B cell (primary cell): Measurements from ENCODE around the gene GNG2. TPM values are rescaled to one million over a fixed set of nuclear protein-coding genes. Genes with fewer than 3 reads are reported as not detected.

Experiments
- ATAC-seq: fragments of 200-7000 bp; cut with Tn5 transposase; one replicate; pipeline ENCODE4 v1.10.0; 2021; ENCODE audit warnings: low read depth, mild to moderate bottlenecking, moderate number of reproducible peaks, moderate library complexity
- CTCF ChIA-PET: fragments of 350-600 bp; sonication (Branson Sonifier 250); formaldehyde crosslinking; loops from one replicate; lab custom pipeline; 2021; ENCODE audit warnings: antibody characterized with exemption, inconsistent platforms; lab: Charles Lee
- POLR2A ChIA-PET: fragments of 350-600 bp; sonication (Branson Sonifier 250); formaldehyde crosslinking; loops from one replicate; lab custom pipeline; 2021; ENCODE audit warnings: antibody characterized with exemption; lab: Charles Lee
- DNase-seq: peaks from one replicate; pipeline ENCODE4 v3.0.0; 2013
- H2AFZ ChIP-seq: 2 replicates; pipeline ENCODE4 v1.6.1; 2012; ENCODE audit warnings: mild to moderate bottlenecking, low read depth, low read length; ENCODE audit not compliant: insufficient read depth, poor library complexity, severe bottlenecking
- H3K27ac ChIP-seq, 2 donors: 1 replicate in 1 of 2; 2 replicates in 1 of 2; pipeline ENCODE4 v1.5.1; 2012 to 2013; ENCODE audit warnings: low read length in 2 of 2, mild to moderate bottlenecking in 2 of 2, moderate library complexity in 1 of 2
- H3K27me3 ChIP-seq, 4 experiments: fragments of 200-600 bp in 1 of 4; sonication (generic) in 1 of 4; replicated peaks in 1 of 4; 1 replicate in 2 of 4; 2 replicates in 2 of 4; pipeline versions ENCODE4 v1.6.1 to v1.7.0; 2013 to 2016; ENCODE audit warnings: low read length in 3 of 4, mild to moderate bottlenecking in 2 of 4, mixed read lengths in 1 of 4, moderate library complexity in 1 of 4; ENCODE audit not compliant: insufficient read depth in 4 of 4, control insufficient read depth in 3 of 4; ENCODE audit errors: control extremely low read depth in 1 of 4
- H3K36me3 ChIP-seq, 2 experiments: replicated peaks in 1 of 2; 1 replicate in 1 of 2; 2 replicates in 1 of 2; pipeline versions ENCODE4 v1.6.1 to v1.7.1; 2013; ENCODE audit warnings: low read length in 1 of 2; ENCODE audit not compliant: insufficient read depth in 2 of 2, control insufficient read depth in 1 of 2; ENCODE audit errors: control extremely low read depth in 1 of 2, extremely low read depth in 1 of 2
- H3K4me1 ChIP-seq, 2 donors: fragments of 200-600 bp in 1 of 2; sonication (generic) in 1 of 2; 1 replicate in 1 of 2; 2 replicates in 1 of 2; pipeline versions ENCODE4 v1.5.1 to v1.6.1; 2013 to 2017; ENCODE audit warnings: low read length in 2 of 2; ENCODE audit not compliant: control insufficient read depth in 2 of 2, insufficient read depth in 2 of 2
- H3K4me2 ChIP-seq: replicated peaks from 2 replicates; pipeline ENCODE3; 2012; ENCODE audit warnings: mild to moderate bottlenecking, low read depth, low read length; ENCODE audit not compliant: poor library complexity, severe bottlenecking
- H3K4me3 ChIP-seq, 5 experiments: fragments of 200-600 bp in 1 of 5; sonication (generic) in 1 of 5; 1 replicate in 3 of 5; 2 replicates in 2 of 5; pipeline versions ENCODE4 v1.5.1 to v1.7.0; 2011 to 2016; ENCODE audit warnings: low read length in 4 of 5, mild to moderate bottlenecking in 4 of 5, low read depth in 2 of 5, control low read depth in 1 of 5, moderate library complexity in 1 of 5; ENCODE audit not compliant: insufficient read depth in 1 of 5; ENCODE audit errors: control extremely low read depth in 1 of 5, extremely low read depth in 1 of 5
- H3K79me2 ChIP-seq: fragments of 200-600 bp; sonication (generic); one replicate; pipeline ENCODE4 v1.6.0; 2016; ENCODE audit warnings: low read length; ENCODE audit not compliant: control insufficient read depth, insufficient read depth
- H3K9ac ChIP-seq: fragments of 200-600 bp; sonication (generic); 2 replicates; pipeline ENCODE4 v1.6.1; 2017; ENCODE audit warnings: mild to moderate bottlenecking, low read length, moderate library complexity
- H3K9me3 ChIP-seq, 3 donors: one replicate each; pipeline versions ENCODE4 v1.6.1 to v1.7.1; 2013; ENCODE audit warnings: low read length in 2 of 3; ENCODE audit not compliant: control insufficient read depth in 2 of 3, insufficient read depth in 1 of 3; ENCODE audit errors: control extremely low read depth in 1 of 3
- H4K20me1 ChIP-seq: 2 replicates; pipeline ENCODE4 v1.6.0; 2012; ENCODE audit warnings: mild to moderate bottlenecking, low read length; ENCODE audit not compliant: insufficient read depth, control insufficient read depth, poor library complexity, severe bottlenecking
- H3K27ac Mint-ChIP-seq: one replicate; pipeline ENCODE4 v1.8.0; 2021; ENCODE audit warnings: mixed read lengths
- H3K27me3 Mint-ChIP-seq: one replicate; pipeline ENCODE4 v1.8.0; 2021; ENCODE audit warnings: mixed read lengths
- H3K4me1 Mint-ChIP-seq: one replicate; pipeline ENCODE4 v1.8.0; 2021; ENCODE audit warnings: mixed read lengths
- H3K4me3 Mint-ChIP-seq: one replicate; pipeline ENCODE4 v1.8.0; 2021; ENCODE audit warnings: mixed read lengths
- H3K9me3 Mint-ChIP-seq: one replicate; pipeline ENCODE4 v1.8.0; 2022; ENCODE audit warnings: mixed read lengths; ENCODE audit not compliant: insufficient read depth
- EZH2 ChIP-seq: IDR thresholded peaks from 2 replicates; pipeline ENCODE4 v1.6.1; 2012; ENCODE audit warnings: borderline replicate concordance, low read depth, mild to moderate bottlenecking, moderate library complexity, low read length; ENCODE audit not compliant: insufficient read depth, poor library complexity, severe bottlenecking
- WGBS: methylation state at CpG from one replicate; pipeline ENCODE4 v1.1.5; 2013; ENCODE audit warnings: missing lambda C conversion rate; ENCODE audit not compliant: insufficient coverage; 5-methylcytosine and 5-hydroxymethylcytosine counted together
- intact Hi-C: fragments of 100-400 bp; cut with micrococcal nuclease; formaldehyde crosslinking; loops from one replicate; pipeline ENCODE4 v1.10.0; 2022
- polyA plus RNA-seq: library from polyadenylated mRNA; depleted of rRNA; stranded (reverse); fragments of >200 nt; gene quantifications from 2 replicates; pipeline ENCODE4 v1.2.3, GENCODE V29; 2012
- total RNA-seq, 2 donors: library from RNA; stranded (reverse); fragments of 120-200 nt in 1 of 2; gene quantifications; 1 replicate in 1 of 2; 2 replicates in 1 of 2; pipeline versions ENCODE4 v1.2.3 to v1.2.4, GENCODE V29; 2013 to 2022
- TF ChIP-seq, protein P1 (sequence below): fragments of 200-600 bp; IDR thresholded peaks from one replicate; pipeline ENCODE4 v1.8.0; 2022; ENCODE audit warnings: antibody characterized with exemption, mild to moderate bottlenecking

GNG2 gene
- total and polyA plus RNA-seq, 2 donors (not counting 1 experiment from before 2014, with no cell fraction given): 21.9 to 57.6 TPM

DNA sequence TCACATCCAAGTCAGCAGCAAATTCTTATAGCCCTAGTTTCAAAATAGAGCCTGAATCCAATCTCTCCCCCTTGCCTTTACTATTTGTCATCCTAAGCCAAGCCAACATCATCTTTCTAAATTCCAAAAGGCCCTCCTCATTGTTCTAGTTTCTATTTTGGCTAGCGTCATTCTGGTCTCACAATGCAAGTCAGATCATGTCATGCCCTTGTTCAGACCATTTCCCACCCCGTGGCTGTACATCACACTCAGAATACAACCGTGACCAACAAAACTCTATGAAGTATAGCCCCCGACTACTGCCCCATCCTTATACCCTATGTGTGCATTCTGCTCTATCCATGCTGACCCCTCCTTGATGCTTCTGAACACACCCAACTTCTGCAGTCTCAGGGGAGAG, 12.3 kb upstream of the GNG2 start:
- intact Hi-C loops: loop anchor here (5.0 to 10.0 kb wide), 6 partner anchors 34 to 1783 kb away; partner anchors contain the start of genes FRMD6, GPR137C, PSMC6 and TXNDC16

GRCh38 chr14:51849097-51849496, 11.3 kb upstream of the GNG2 start:
- Histone ChIP-seq H4K20me1 (no peaks in the 10 kb centered on the region), H3K9me3 (peaks cover 0 to 2% (median 0%) of the 10 kb centered on the region in 3 donors), H3K4me1 (peaks cover 40 to 47% of the 10 kb centered on the region in 2 donors), H3K27me3 (no peaks in the 10 kb centered on the region), H2AFZ (no peak overlapping the region), H3K27ac (peak overlapping the region; percentile 98), H3K9ac (no peak overlapping the region), H3K36me3 (no peaks in the 10 kb centered on the region), H3K4me3 (no peak overlapping the region), H3K79me2 (no peaks in the 10 kb centered on the region), H3K4me2 (no peak overlapping the region)
- CTCF ChIA-PET: interaction anchor here (1.0 kb wide), 1 partner anchor 12 kb away, joined by 4 read pairs; no protein-coding TSS in a partner anchor
- ATAC-seq: no peak
- TF ChIP-seq, protein P1, sequence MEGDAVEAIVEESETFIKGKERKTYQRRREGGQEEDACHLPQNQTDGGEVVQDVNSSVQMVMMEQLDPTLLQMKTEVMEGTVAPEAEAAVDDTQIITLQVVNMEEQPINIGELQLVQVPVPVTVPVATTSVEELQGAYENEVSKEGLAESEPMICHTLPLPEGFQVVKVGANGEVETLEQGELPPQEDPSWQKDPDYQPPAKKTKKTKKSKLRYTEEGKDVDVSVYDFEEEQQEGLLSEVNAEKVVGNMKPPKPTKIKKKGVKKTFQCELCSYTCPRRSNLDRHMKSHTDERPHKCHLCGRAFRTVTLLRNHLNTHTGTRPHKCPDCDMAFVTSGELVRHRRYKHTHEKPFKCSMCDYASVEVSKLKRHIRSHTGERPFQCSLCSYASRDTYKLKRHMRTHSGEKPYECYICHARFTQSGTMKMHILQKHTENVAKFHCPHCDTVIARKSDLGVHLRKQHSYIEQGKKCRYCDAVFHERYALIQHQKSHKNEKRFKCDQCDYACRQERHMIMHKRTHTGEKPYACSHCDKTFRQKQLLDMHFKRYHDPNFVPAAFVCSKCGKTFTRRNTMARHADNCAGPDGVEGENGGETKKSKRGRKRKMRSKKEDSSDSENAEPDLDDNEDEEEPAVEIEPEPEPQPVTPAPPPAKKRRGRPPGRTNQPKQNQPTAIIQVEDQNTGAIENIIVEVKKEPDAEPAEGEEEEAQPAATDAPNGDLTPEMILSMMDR: no peak
- TF ChIP-seq EZH2: no peak
- H3K4me1 Mint-ChIP-seq: peaks cover 66% of the 10 kb centered on the region
- peak overlapping the region; percentile 5 for H3K4me3 Mint-ChIP-seq
- POLR2A ChIA-PET: interaction anchor here (1.3 kb wide), 1 partner anchor 12 kb away, joined by 3 read pairs; no protein-coding TSS in a partner anchor
- H3K27me3 Mint-ChIP-seq: no peaks in the 10 kb centered on the region
- H3K27ac Mint-ChIP-seq: peak overlapping the region; percentile 78
- WGBS: 50% methylated on average over 1 of the region's 2 CpGs
- H3K9me3 Mint-ChIP-seq: no peaks in the 10 kb centered on the region
- no peak for DNase-seq
- intact Hi-C loops: loop anchor here (5.0 to 10.0 kb wide), 6 partner anchors 33 to 1784 kb away; partner anchors contain the start of genes FRMD6, GPR137C, PSMC6 and TXNDC16

More for the DNA sequence above, 12.3 kb upstream of the GNG2 start:
- peaks cover 0 to 2% (median 0%) of the 10 kb centered on the region in 3 donors for H3K9me3 ChIP-seq
- ChIA-PET POLR2A (interaction anchor here (0.7 kb wide), 1 partner anchor 26 kb away, joined by 7 read pairs; no protein-coding TSS in a partner anchor), CTCF (interaction anchor here (2.3 to 4.5 kb wide), 3 partner anchors 13 to 130 kb away, joined by 6 to 34 read pairs (median 19); partner anchors contain the start of gene GNG2)
- WGBS: 41% methylated on average over 3 of the region's 4 CpGs
- H3K9me3 Mint-ChIP-seq: no peaks in the 10 kb centered on the region
- H2AFZ ChIP-seq: peak overlapping the region; percentile 24
- peak overlapping the region; percentile 4 for H3K9ac ChIP-seq
- no peaks in the 10 kb centered on the region for H3K79me2 ChIP-seq
- H3K27me3 Mint-ChIP-seq: no peaks in the 10 kb centered on the region
- H3K27ac Mint-ChIP-seq: peak overlapping the region; percentile 93
- H3K4me1 ChIP-seq: peaks cover 50 to 57% of the 10 kb centered on the region in 2 donors
- DNase-seq (peak; percentile 58), ATAC-seq (no peak)
- peak overlapping the region; percentile 74 for H3K4me3 Mint-ChIP-seq
- no peaks in the 10 kb centered on the region for H3K27me3 ChIP-seq
- peak overlapping the region in 1 of 5 experiments; percentile 22 for H3K4me3 ChIP-seq
- H3K27ac ChIP-seq: peak overlapping the region; percentile 98
- peaks cover 76% of the 10 kb centered on the region for H3K4me1 Mint-ChIP-seq
- no peaks in the 10 kb centered on the region for H4K20me1 ChIP-seq
- TF ChIP-seq, protein P1: no peak
- no peak for TF ChIP-seq EZH2
- peak overlapping the region; percentile 90 for H3K4me2 ChIP-seq
- H3K36me3 ChIP-seq: no peaks in the 10 kb centered on the region
